Natural killer cell (primary cell): ENCODE data around the gene NEGR1. TPM values are rescaled to one million over a fixed set of nuclear protein-coding genes. Genes with fewer than 3 reads are reported as not detected.

ENCODE experiments used
- ATAC-seq, 3 donors: fragments of 150-1000 bp in 2 of 3; fragments of 200-7000 bp in 1 of 3; cut with Tn5 transposase; 1 replicate in 1 of 3; 2 replicates in 2 of 3; pipeline ENCODE4 v1.10.0; 2021; ENCODE audit warnings: mild to moderate bottlenecking in 2 of 3, moderate library complexity in 2 of 3
- DNase-seq, 2 donors: peaks; one replicate each; pipeline versions ENCODE4 v3.0.0 to v3.0.0-alpha.2; 2013 to 2021; ENCODE audit warnings: mixed read lengths in 1 of 2
- H3K27ac ChIP-seq: one replicate; pipeline ENCODE4 v1.5.1; 2013; ENCODE audit warnings: mild to moderate bottlenecking, low read length
- H3K27me3 ChIP-seq: one replicate; pipeline ENCODE4 v1.6.1; 2013; ENCODE audit warnings: low read length; ENCODE audit not compliant: control insufficient read depth, insufficient read depth
- H3K36me3 ChIP-seq: one replicate; pipeline ENCODE4 v1.6.1; 2013; ENCODE audit warnings: low read length; ENCODE audit not compliant: control insufficient read depth, insufficient read depth
- H3K4me1 ChIP-seq: one replicate; pipeline ENCODE4 v1.6.1; 2013; ENCODE audit warnings: low read length; ENCODE audit not compliant: control insufficient read depth, insufficient read depth
- H3K4me3 ChIP-seq: one replicate; pipeline ENCODE4 v1.5.1; 2013; ENCODE audit warnings: low read length
- H3K9me3 ChIP-seq: one replicate; pipeline ENCODE4 v1.6.1; 2013; ENCODE audit warnings: low read length; ENCODE audit not compliant: control insufficient read depth, insufficient read depth
- H3K27ac Mint-ChIP-seq, 2 donors: one replicate each; pipeline ENCODE4 v1.8.0; 2022; ENCODE audit warnings: mild to moderate bottlenecking in 2 of 2, mixed read lengths in 2 of 2, moderate library complexity in 1 of 2
- H3K27me3 Mint-ChIP-seq, 2 donors: one replicate each; pipeline ENCODE4 v1.8.0; 2022; ENCODE audit warnings: low read depth in 2 of 2, mixed read lengths in 2 of 2
- H3K36me3 Mint-ChIP-seq: one replicate; pipeline ENCODE4 v1.8.0; 2022; ENCODE audit warnings: mixed read lengths
- H3K4me1 Mint-ChIP-seq, 2 donors: one replicate each; pipeline ENCODE4 v1.8.0; 2022; ENCODE audit warnings: mixed read lengths in 2 of 2
- H3K4me3 Mint-ChIP-seq: one replicate; pipeline ENCODE4 v1.8.0; 2022; ENCODE audit warnings: mild to moderate bottlenecking, moderate library complexity, mixed read lengths
- H3K9me3 Mint-ChIP-seq, 2 donors: one replicate each; pipeline ENCODE4 v1.8.0; 2022; ENCODE audit warnings: mixed read lengths in 2 of 2
- CTCF ChIP-seq: fragments of 200-600 bp; IDR thresholded peaks from one replicate; pipeline ENCODE4 v1.8.0; 2022; ENCODE audit warnings: antibody characterized with exemption
- WGBS: methylation state at CpG from one replicate; pipeline ENCODE4 v1.1.7; 2013; ENCODE audit warnings: missing lambda C conversion rate; ENCODE audit not compliant: insufficient coverage; 5-methylcytosine and 5-hydroxymethylcytosine counted together
- intact Hi-C: fragments of 100-400 bp; cut with micrococcal nuclease; formaldehyde crosslinking; loops from one replicate; pipeline ENCODE4 v1.14.2; 2022
- total RNA-seq, 4 donors: library from RNA; stranded (reverse); fragments of 120-200 nt in 1 of 4; gene quantifications; one replicate each; pipeline versions ENCODE4 v1.2.3 to v1.2.4, GENCODE V29; 2013 to 2022

NEGR1 gene
- total RNA-seq, 3 donors from 2014 or later (not counting 1 experiment from before 2014, with no cell fraction given), result 0.55 to 1.3 TPM; not detected in 1

GRCh38 chr1:72023063-72023930 lies 259.0 kb downstream of the NEGR1 start:
- Mint-ChIP-seq H3K27ac (no peak overlapping the region), H3K9me3 (peaks cover 8 to 9% of the 10 kb centered on the region in 2 donors), H3K4me1 (no peaks in the 10 kb centered on the region), H3K36me3 (no peaks in the 10 kb centered on the region), H3K27me3 (no peaks in the 10 kb centered on the region), H3K4me3 (no peak overlapping the region)
- DNase-seq (no peak), ATAC-seq (no peak)
- no peaks in the 10 kb centered on the region for H3K4me1 ChIP-seq
- no peaks in the 10 kb centered on the region for H3K36me3 ChIP-seq
- no peak for TF ChIP-seq CTCF
- intact Hi-C loops, result no loop called here
- 43% methylated on average over 1 of the region's 4 CpGs for WGBS
- H3K27ac ChIP-seq, result no peak overlapping the region
- no peak overlapping the region for H3K4me3 ChIP-seq
- H3K27me3 ChIP-seq, result no peaks in the 10 kb centered on the region
- H3K9me3 ChIP-seq, result no peaks in the 10 kb centered on the region

GRCh38 chr1:72018562-72018961 lies 263.8 kb downstream of the NEGR1 start:
- no peaks in the 10 kb centered on the region for H3K27me3 Mint-ChIP-seq
- intact Hi-C loops, result no loop called here
- H3K4me1 ChIP-seq, result no peaks in the 10 kb centered on the region
- H3K4me3 Mint-ChIP-seq, result no peak overlapping the region
- H3K27ac Mint-ChIP-seq, result no peak overlapping the region
- no peaks in the 10 kb centered on the region for H3K27me3 ChIP-seq
- H3K9me3 Mint-ChIP-seq, result peaks cover 0 to 3% of the 10 kb centered on the region in 2 donors
- no peaks in the 10 kb centered on the region for H3K36me3 Mint-ChIP-seq
- ATAC-seq (no peak), DNase-seq (no peak)
- no peak overlapping the region for H3K27ac ChIP-seq
- no peaks in the 10 kb centered on the region for H3K4me1 Mint-ChIP-seq
- no peaks in the 10 kb centered on the region for H3K36me3 ChIP-seq
- H3K4me3 ChIP-seq, result no peak overlapping the region
- TF ChIP-seq CTCF, result no peak
- H3K9me3 ChIP-seq, result no peaks in the 10 kb centered on the region
- WGBS, result 84% methylated on average over 2 of the region's 2 CpGs

- no peaks in the 10 kb centered on the region for H3K36me3 Mint-ChIP-seq
- no peaks in the 10 kb centered on the region for H3K9me3 ChIP-seq
- H3K9me3 Mint-ChIP-seq, result peaks cover 0 to under 1% of the 10 kb centered on the region in 2 donors
- no peak for TF ChIP-seq CTCF
- H3K36me3 ChIP-seq, result no peaks in the 10 kb centered on the region
- no peak overlapping the region for H3K4me3 Mint-ChIP-seq
- H3K27ac ChIP-seq, result no peak overlapping the region
- peaks cover 2 to 3% of the 10 kb centered on the region in 2 donors for H3K4me1 Mint-ChIP-seq
- WGBS, result no CpG with 5 or more reads among the region's 1 CpG
- H3K27ac Mint-ChIP-seq, result no peak overlapping the region
- peaks cover 1% of the 10 kb centered on the region for H3K4me1 ChIP-seq
- no peaks in the 10 kb centered on the region for H3K27me3 ChIP-seq
- intact Hi-C loops, result no loop called here
- ATAC-seq (no peak), DNase-seq (no peak)
- no peak overlapping the region for H3K4me3 ChIP-seq
- H3K27me3 Mint-ChIP-seq, result no peaks in the 10 kb centered on the region
Observed at GRCh38 chr1:72015006-72015405, 267.3 kb downstream of the NEGR1 start.
